Osteoblast (primary cell): ENCODE measurements around the gene HOXD4. TPM values are rescaled to one million over a fixed set of nuclear protein-coding genes. Genes with fewer than 3 reads are reported as not detected.
A peak's percentile ranks its signal among the peaks of the same experiment; 100 is the strongest.

ENCODE experiments used
- DNase-seq: peaks from one replicate; pipeline ENCODE4 v3.0.0; 2011; ENCODE audit warnings: low spot score, mixed read lengths; ENCODE audit not compliant: insufficient read length; ENCODE audit errors: missing footprints
- H2AFZ ChIP-seq: 2 replicates; pipeline ENCODE4 v1.6.0; 2011; ENCODE audit warnings: mild to moderate bottlenecking, low read length
- H3K27ac ChIP-seq: 2 replicates; pipeline ENCODE4 v1.5.1; 2011; ENCODE audit warnings: mild to moderate bottlenecking, low read depth, low read length, moderate library complexity
- H3K27me3 ChIP-seq: 2 replicates; pipeline ENCODE4 v1.6.0; 2012; ENCODE audit warnings: mild to moderate bottlenecking, control low read depth, inconsistent platforms, low read length, moderate library complexity; ENCODE audit not compliant: insufficient read depth
- H3K36me3 ChIP-seq: 2 replicates; pipeline ENCODE4 v1.5.1; 2011; ENCODE audit warnings: mild to moderate bottlenecking, low read length, control low read depth, moderate library complexity; ENCODE audit not compliant: insufficient read depth
- H3K4me1 ChIP-seq: 2 replicates; pipeline ENCODE4 v1.5.1; 2011; ENCODE audit warnings: mild to moderate bottlenecking, low read length, control low read depth, moderate library complexity; ENCODE audit not compliant: insufficient read depth
- H3K4me2 ChIP-seq: 2 replicates; pipeline ENCODE4 v1.6.0; 2011; ENCODE audit warnings: mild to moderate bottlenecking, low read length; ENCODE audit not compliant: insufficient read depth
- H3K4me3 ChIP-seq: fragments of 200-600 bp; sonication (generic); 3 replicates; pipeline ENCODE4 v1.5.1; 2012; ENCODE audit warnings: mild to moderate bottlenecking, low read length, inconsistent platforms; ENCODE audit not compliant: insufficient read depth
- H3K79me2 ChIP-seq: 2 replicates; pipeline ENCODE4 v1.6.0; 2012; ENCODE audit warnings: mild to moderate bottlenecking, low read length, control low read depth, inconsistent platforms; ENCODE audit not compliant: insufficient read depth
- H3K9me3 ChIP-seq: 2 replicates; pipeline ENCODE4 v1.5.1; 2011; ENCODE audit warnings: low read depth, low read length, control low read depth
- H4K20me1 ChIP-seq: 2 replicates; pipeline ENCODE4 v1.6.0; 2012; ENCODE audit warnings: mild to moderate bottlenecking, low read length, control low read depth; ENCODE audit not compliant: insufficient read depth
- CTCF ChIP-seq: IDR thresholded peaks from 2 replicates; pipeline ENCODE4 v1.5.1; 2011; ENCODE audit warnings: mild to moderate bottlenecking, low read depth, low read length, moderate library complexity; ENCODE audit errors: extremely low read depth
- small RNA-seq: library from RNA; depleted of rRNA; stranded (forward); fragments of <200 nt; gene quantifications from one replicate; pipeline ENCODE3, GENCODE V24; 2012
- total RNA-seq: library from RNA; depleted of rRNA; stranded (reverse); fragments of >200 nt; gene quantifications from 2 replicates; pipeline ENCODE4 v1.2.3, GENCODE V29; 2012

Gene HOXD4
- total RNA-seq, 1 donor, result 0.36 TPM

- Histone ChIP-seq H3K4me3 (no peak overlapping the region), H3K79me2 (no peaks in the 10 kb centered on the region), H3K27ac (no peak overlapping the region), H3K27me3 (peaks cover 74% of the 10 kb centered on the region), H4K20me1 (no peaks in the 10 kb centered on the region), H3K4me2 (no peak overlapping the region), H3K9me3 (no peaks in the 10 kb centered on the region), H3K4me1 (no peaks in the 10 kb centered on the region), H2AFZ (no peak overlapping the region), H3K36me3 (no peaks in the 10 kb centered on the region)
- DNase-seq, result no peak
- no peak for TF ChIP-seq CTCF
These were observed 41.7 kb downstream of the HOXD4 start for GRCh38 chr2:176193048-176193447.

GRCh38 chr2:176199902-176200301 is 48.6 kb downstream of the HOXD4 start:
- no peak for DNase-seq
- TF ChIP-seq CTCF, result no peak
- H3K27me3 ChIP-seq, result peaks cover 14% of the 10 kb centered on the region
- no peaks in the 10 kb centered on the region for H4K20me1 ChIP-seq
- no peaks in the 10 kb centered on the region for H3K36me3 ChIP-seq
- no peak overlapping the region for H3K4me3 ChIP-seq
- H3K4me1 ChIP-seq, result no peaks in the 10 kb centered on the region
- no peaks in the 10 kb centered on the region for H3K79me2 ChIP-seq
- no peaks in the 10 kb centered on the region for H3K9me3 ChIP-seq
- no peak overlapping the region for H2AFZ ChIP-seq
- no peak overlapping the region for H3K27ac ChIP-seq
- no peak overlapping the region for H3K4me2 ChIP-seq

- Histone ChIP-seq H3K9me3 (no peaks in the 10 kb centered on the region), H3K4me1 (no peaks in the 10 kb centered on the region), H4K20me1 (no peaks in the 10 kb centered on the region), H3K4me2 (no peak overlapping the region), H3K27ac (no peak overlapping the region), H3K27me3 (peaks cover 15% of the 10 kb centered on the region), H3K36me3 (no peaks in the 10 kb centered on the region), H3K4me3 (no peak overlapping the region), H3K79me2 (no peaks in the 10 kb centered on the region), H2AFZ (no peak overlapping the region)
- DNase-seq, result no peak
- no peak for TF ChIP-seq CTCF
These were observed 49.6 kb downstream of the HOXD4 start for GRCh38 chr2:176200971-176201370.

- no peaks in the 10 kb centered on the region for H3K36me3 ChIP-seq
- no peak overlapping the region for H3K27ac ChIP-seq
- no peak for TF ChIP-seq CTCF
- no peak overlapping the region for H3K4me2 ChIP-seq
- no peaks in the 10 kb centered on the region for H3K4me1 ChIP-seq
- DNase-seq, result no peak
- H3K9me3 ChIP-seq, result no peaks in the 10 kb centered on the region
- no peak overlapping the region for H2AFZ ChIP-seq
- H3K27me3 ChIP-seq, result peaks cover 7% of the 10 kb centered on the region
- no peak overlapping the region for H3K4me3 ChIP-seq
- no peaks in the 10 kb centered on the region for H3K79me2 ChIP-seq
- no peaks in the 10 kb centered on the region for H4K20me1 ChIP-seq
These were observed 51.1 kb downstream of the HOXD4 start for GRCh38 chr2:176202491-176202890.

Small RNA genes within 50 kb of the gene (small RNA-seq; reads per million reads assigned to genes)
- 2,552 reads per million, percentile 99 among the genes with 10 or more reads in this experiment for gene MIR10B

Other genes starting within 250 kb of the HOXD4 start
- 51.0 and 55.0 TPM in 2 replicates for gene LNPK, start 149.3 kb upstream of the HOXD4 start, total RNA-seq
- under 0.01 TPM in 1 of 2 replicates, not detected in the other for gene EVX2, start 67.6 kb upstream of the HOXD4 start, total RNA-seq
- gene HOXD13, start 58.8 kb upstream of the HOXD4 start, total RNA-seq, result not detected in 2 replicates
- not detected in 2 replicates for gene HOXD12, start 51.8 kb upstream of the HOXD4 start, total RNA-seq
- gene HOXD11, start 44.3 kb upstream of the HOXD4 start, total RNA-seq, result not detected in 2 replicates
- not detected in 2 replicates for gene HOXD10, start 34.8 kb upstream of the HOXD4 start, total RNA-seq
- gene HOXD9, start 28.8 kb upstream of the HOXD4 start, total RNA-seq, result 0.36 and 0.59 TPM in 2 replicates
- gene HOXD8, start 21.8 kb upstream of the HOXD4 start, total RNA-seq, result 3.3 and 5.6 TPM in 2 replicates
- 1.1 and 2.1 TPM in 2 replicates for gene HOXD3, start 5.8 kb downstream of the HOXD4 start, total RNA-seq
- not detected in 2 replicates for gene HOXD1, start 37.1 kb downstream of the HOXD4 start, total RNA-seq
- gene MTX2, start 117.9 kb downstream of the HOXD4 start, total RNA-seq, result 13.0 and 14.4 TPM in 2 replicates